Measurements from ENCODE around the gene ST6GALNAC3. TPM values are rescaled to one million over a fixed set of nuclear protein-coding genes. Genes with fewer than 3 reads are reported as not detected.

ST6GALNAC3 gene
- total RNA-seq, 4 donors from 2014 or later: 0.79 to 5.3 (median 1.6) TPM

GRCh38 chr1:76105372-76105771 lies 30.8 kb downstream of the ST6GALNAC3 start:
- no peak overlapping the region for H3K27ac ChIP-seq
- 57% methylated on average over 2 of the region's 2 CpGs for WGBS
- H3K27me3 ChIP-seq: no peaks in the 10 kb centered on the region
- H3K36me3 ChIP-seq: no peaks in the 10 kb centered on the region
- TF ChIP-seq CTCF (IDR thresholded peaks at IDR 0.05) (no peak), POLR2A (IDR thresholded peaks at IDR 0.05) (no peak), EP300 (IDR thresholded peaks at IDR 0.05) (no peak), POLR2AphosphoS5 (IDR thresholded peaks at IDR 0.05) (no peak)
- H3K4me1 ChIP-seq: no peaks in the 10 kb centered on the region
- DNase-seq (ENCODE audit: low spot score in 2 of 2): no peak
- no peak overlapping the region for H3K4me3 ChIP-seq
- H3K9me3 ChIP-seq: no peaks in the 10 kb centered on the region

- H3K27me3 ChIP-seq: no peaks in the 10 kb centered on the region
- no peaks in the 10 kb centered on the region for H3K4me1 ChIP-seq
- H3K36me3 ChIP-seq: no peaks in the 10 kb centered on the region
- no peak overlapping the region for H3K4me3 ChIP-seq
- no peaks in the 10 kb centered on the region for H3K9me3 ChIP-seq
- no peak for DNase-seq (ENCODE audit: low spot score in 2 of 2)
- TF ChIP-seq POLR2AphosphoS5 (IDR thresholded peaks at IDR 0.05): no peak
- no peak for TF ChIP-seq EP300 (IDR thresholded peaks at IDR 0.05)
- 90% methylated on average over 1 of the region's 1 CpG for WGBS
- H3K27ac ChIP-seq: no peak overlapping the region
Measured at GRCh38 chr1:76106251-76106650, 31.7 kb downstream of the ST6GALNAC3 start.

- no peaks in the 10 kb centered on the region for H3K9me3 ChIP-seq
- H3K4me3 ChIP-seq: no peak overlapping the region
- H3K27me3 ChIP-seq: no peaks in the 10 kb centered on the region
- DNase-seq (ENCODE audit: low spot score in 2 of 2): no peak
- H3K4me1 ChIP-seq: no peaks in the 10 kb centered on the region
- no peaks in the 10 kb centered on the region for H3K36me3 ChIP-seq
- TF ChIP-seq POLR2A (IDR thresholded peaks at IDR 0.05): no peak
- no peak for TF ChIP-seq POLR2AphosphoS5 (IDR thresholded peaks at IDR 0.05)
- TF ChIP-seq EP300 (IDR thresholded peaks at IDR 0.05): no peak
- TF ChIP-seq CTCF (IDR thresholded peaks at IDR 0.05): no peak
- no peak overlapping the region for H3K27ac ChIP-seq
- WGBS: 59% methylated on average over 1 of the region's 1 CpG
Measured at GRCh38 chr1:76106719-76107235, 32.2 kb downstream of the ST6GALNAC3 start.

GRCh38 chr1:76109404-76109803 lies 34.9 kb downstream of the ST6GALNAC3 start:
- Histone ChIP-seq H3K27ac (no peak overlapping the region), H3K9me3 (no peaks in the 10 kb centered on the region), H3K36me3 (no peaks in the 10 kb centered on the region), H3K4me3 (no peak overlapping the region), H3K4me1 (no peaks in the 10 kb centered on the region), H3K27me3 (no peaks in the 10 kb centered on the region)
- WGBS: 75% methylated on average over 4 of the region's 4 CpGs
- no peak for DNase-seq (ENCODE audit: low spot score in 2 of 2)
- TF ChIP-seq POLR2A (IDR thresholded peaks at IDR 0.05) (no peak), CTCF (IDR thresholded peaks at IDR 0.05) (no peak), EP300 (IDR thresholded peaks at IDR 0.05) (no peak), POLR2AphosphoS5 (IDR thresholded peaks at IDR 0.05) (no peak)

- no peaks in the 10 kb centered on the region for H3K27me3 ChIP-seq
- TF ChIP-seq EP300 (IDR thresholded peaks at IDR 0.05): no peak
- no peak for TF ChIP-seq POLR2A (IDR thresholded peaks at IDR 0.05)
- TF ChIP-seq POLR2AphosphoS5 (IDR thresholded peaks at IDR 0.05): no peak
- TF ChIP-seq CTCF (IDR thresholded peaks at IDR 0.05): no peak
- no peaks in the 10 kb centered on the region for H3K36me3 ChIP-seq
- no peaks in the 10 kb centered on the region for H3K9me3 ChIP-seq
- no peak overlapping the region for H3K4me3 ChIP-seq
- no peak for DNase-seq (ENCODE audit: low spot score in 2 of 2)
- H3K27ac ChIP-seq: no peak overlapping the region
- H3K4me1 ChIP-seq: no peaks in the 10 kb centered on the region
- WGBS: 58% methylated on average over 2 of the region's 2 CpGs
Measured at GRCh38 chr1:76109901-76110560, 35.5 kb downstream of the ST6GALNAC3 start.
